ENCODE results near the gene CLEC18A. TPM values are rescaled to one million over a fixed set of nuclear protein-coding genes. Genes with fewer than 3 reads are reported as not detected.

Gene CLEC18A
- 0.86 and 2.5 TPM in 2 replicates for total RNA-seq

DNA sequence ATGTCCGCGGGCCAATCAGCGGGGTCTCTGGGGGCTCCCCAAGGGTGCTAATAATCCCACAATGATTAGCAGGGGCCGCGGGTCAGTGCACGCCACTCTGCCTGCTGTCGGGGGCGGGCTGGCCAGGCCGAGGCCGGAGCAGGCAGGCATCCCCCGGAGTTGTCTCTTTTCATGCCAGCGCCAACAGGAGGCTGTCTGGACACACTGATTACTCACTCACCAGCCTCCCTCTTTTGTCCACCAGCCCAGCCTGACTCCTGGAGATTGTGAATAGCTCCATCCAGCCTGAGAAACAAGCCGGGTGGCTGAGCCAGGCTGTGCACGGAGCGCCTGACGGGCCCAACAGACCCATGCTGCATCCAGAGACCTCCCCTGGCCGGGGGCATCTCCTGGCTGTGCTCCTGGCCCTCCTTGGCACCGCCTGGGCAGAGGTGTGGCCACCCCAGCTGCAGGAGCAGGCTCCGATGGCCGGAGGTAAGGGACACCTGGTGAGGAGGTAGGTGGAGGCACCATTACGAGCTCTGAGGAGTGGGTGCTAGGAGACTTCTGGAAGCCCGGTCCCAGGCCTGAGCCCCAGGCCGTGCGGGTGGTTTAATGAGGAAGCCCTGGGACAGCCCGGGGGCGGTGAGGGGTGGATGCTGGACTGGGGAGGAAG, at the start of gene CLEC18A:
Gene CLEC18A, plus strand, starts transcription at position 318 of the 655 bp plus-strand sequence. Its CDS starts 33 bp downstream, at position 351.

Other genes with a start within 250 kb of the CLEC18A start
- gene NQO1, start 224.8 kb upstream of the CLEC18A start, total RNA-seq: 209 and 315 TPM in 2 replicates
- gene NOB1, start 196.4 kb upstream of the CLEC18A start, total RNA-seq: 17.4 and 23.4 TPM in 2 replicates
- gene WWP2, start 189.0 kb upstream of the CLEC18A start, total RNA-seq: 26.5 and 34.9 TPM in 2 replicates
- 28.6 and 31.0 TPM in 2 replicates for gene PDPR, start 163.0 kb downstream of the CLEC18A start, total RNA-seq
- gene CLEC18C, start 222.5 kb downstream of the CLEC18A start, total RNA-seq: 0.13 and 0.43 TPM in 2 replicates